Naive thymus-derived CD4-positive, alpha-beta T cell (primary cell): ENCODE measurements around the gene B9D1. TPM values are rescaled to one million over a fixed set of nuclear protein-coding genes. Genes with fewer than 3 reads are reported as not detected.

ENCODE experiments used
- ATAC-seq: fragments of 150-1000 bp; cut with Tn5 transposase; 2 replicates; pipeline ENCODE4 v1.10.0; 2021; ENCODE audit warnings: mild to moderate bottlenecking, moderate library complexity
- CTCF ChIA-PET: fragments of 350-600 bp; sonication (Branson Sonifier 250); formaldehyde crosslinking; loops from one replicate; lab custom pipeline; 2021; ENCODE audit warnings: antibody characterized with exemption; lab: Charles Lee
- POLR2A ChIA-PET: fragments of 350-600 bp; sonication (Branson Sonifier 250); formaldehyde crosslinking; loops from one replicate; lab custom pipeline; 2021; ENCODE audit warnings: antibody characterized with exemption, inconsistent platforms; lab: Charles Lee
- DNase-seq, 9 donors: peaks; one replicate each; pipeline versions ENCODE4 v3.0.0 to v3.0.0-alpha.2; 2020 to 2022; ENCODE audit warnings: mixed read lengths in 1 of 9
- H3K27ac ChIP-seq: one replicate; pipeline ENCODE4 v1.7.0; 2013; ENCODE audit warnings: mild to moderate bottlenecking, low read depth, low read length, moderate library complexity
- H3K27me3 ChIP-seq, 2 donors: one replicate each; pipeline ENCODE4 v1.7.0; 2013; ENCODE audit warnings: low read length in 2 of 2, mild to moderate bottlenecking in 2 of 2, moderate library complexity in 2 of 2; ENCODE audit not compliant: control insufficient read depth in 2 of 2, insufficient read depth in 2 of 2
- H3K36me3 ChIP-seq, 3 experiments: 1 replicate in 2 of 3; 2 replicates in 1 of 3; pipeline ENCODE4 v1.7.0; 2013; ENCODE audit warnings: low read length in 3 of 3, mild to moderate bottlenecking in 3 of 3, moderate library complexity in 1 of 3; ENCODE audit not compliant: insufficient read depth in 3 of 3, control insufficient read depth in 2 of 3
- H3K4me1 ChIP-seq, 2 donors: one replicate each; pipeline ENCODE4 v1.7.0; 2013; ENCODE audit warnings: low read length in 2 of 2, mild to moderate bottlenecking in 2 of 2, moderate library complexity in 1 of 2; ENCODE audit not compliant: control insufficient read depth in 2 of 2, insufficient read depth in 2 of 2
- H3K4me3 ChIP-seq: 2 replicates; pipeline ENCODE4 v1.7.0; 2013; ENCODE audit warnings: mild to moderate bottlenecking, low read length
- H3K9me3 ChIP-seq, 3 experiments: 1 replicate in 2 of 3; 2 replicates in 1 of 3; pipeline ENCODE4 v1.7.0; 2013; ENCODE audit warnings: low read length in 3 of 3; ENCODE audit not compliant: control insufficient read depth in 2 of 3
- H3K27ac Mint-ChIP-seq, 9 donors: one replicate each; pipeline ENCODE4 v1.8.0; 2020 to 2022; ENCODE audit warnings: mixed read lengths in 9 of 9, mild to moderate bottlenecking in 8 of 9, moderate library complexity in 5 of 9, inconsistent platforms in 2 of 9
- H3K27me3 Mint-ChIP-seq, 5 donors: one replicate each; pipeline ENCODE4 v1.8.0; 2021 to 2022; ENCODE audit warnings: mixed read lengths in 5 of 5, mild to moderate bottlenecking in 1 of 5
- H3K36me3 Mint-ChIP-seq, 5 donors: one replicate each; pipeline ENCODE4 v1.8.0; 2020 to 2022; ENCODE audit warnings: mixed read lengths in 5 of 5, mild to moderate bottlenecking in 3 of 5, inconsistent platforms in 1 of 5
- H3K4me1 Mint-ChIP-seq, 7 donors: one replicate each; pipeline ENCODE4 v1.8.0; 2020 to 2022; ENCODE audit warnings: mixed read lengths in 7 of 7, mild to moderate bottlenecking in 3 of 7, inconsistent platforms in 1 of 7
- H3K4me3 Mint-ChIP-seq, 10 donors: one replicate each; pipeline ENCODE4 v1.8.0; 2020 to 2022; ENCODE audit warnings: mild to moderate bottlenecking in 10 of 10, mixed read lengths in 10 of 10, moderate library complexity in 6 of 10, inconsistent platforms in 2 of 10
- H3K9me3 Mint-ChIP-seq, 11 donors: one replicate each; pipeline ENCODE4 v1.8.0; 2020 to 2022; ENCODE audit warnings: mixed read lengths in 11 of 11, mild to moderate bottlenecking in 4 of 11, inconsistent platforms in 1 of 11, moderate library complexity in 1 of 11
- intact Hi-C, 2 donors: fragments of 100-400 bp; cut with micrococcal nuclease; formaldehyde crosslinking; loops; one replicate each; pipeline ENCODE4 v1.15.1; 2023
- polyA plus RNA-seq, 2 donors: library from polyadenylated mRNA; unstranded; fragments of 300-500 nt; fragmentation: Illumina TruSeq; gene quantifications; one replicate each; pipeline ENCODE4 v1.2.3, GENCODE V29; 2021
- total RNA-seq, 6 experiments: library from RNA in 5 of 6; stranded (reverse) in 5 of 6; gene quantifications; 1 replicate in 5 of 6; 2 replicates in 1 of 6; pipeline ENCODE4 v1.2.3 and lab custom pipeline; 2021 to 2026

The B9D1 gene
- total and polyA plus RNA-seq, 7 experiments from 2014 or later, result 0.58 to 5.0 (median 2.1) TPM; not detected in 1

DNA sequence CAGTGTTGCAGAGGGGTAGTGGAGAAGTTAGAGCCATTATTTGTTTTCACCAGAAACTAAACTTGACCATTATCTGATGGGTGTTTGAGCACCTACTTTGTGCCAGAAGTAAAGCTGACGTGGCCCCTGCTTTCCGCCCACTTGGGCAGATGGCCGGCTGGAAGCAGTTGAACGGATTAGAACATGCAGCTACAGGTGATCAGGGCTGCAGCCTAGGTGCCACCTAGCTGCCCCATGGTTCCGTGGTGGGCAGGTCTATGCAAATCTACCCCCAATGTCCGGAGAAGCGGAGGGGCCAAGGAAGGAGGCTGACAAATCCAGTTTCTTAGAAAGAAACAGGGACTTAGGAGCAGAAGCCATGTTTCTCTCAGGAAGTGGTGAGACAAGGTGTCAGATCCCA is 62.7 kb downstream of the B9D1 start:
- Histone ChIP-seq H3K4me3 (no peak overlapping the region), H3K27me3 (no peaks in the 10 kb centered on the region), H3K27ac (no peak overlapping the region), H3K4me1 (no peaks in the 10 kb centered on the region), H3K36me3 (no peaks in the 10 kb centered on the region), H3K9me3 (no peaks in the 10 kb centered on the region)
- Mint-ChIP-seq H3K9me3 (no peaks in the 10 kb centered on the region), H3K27me3 (peaks cover under 1 to 21% (median 7%) of the 10 kb centered on the region in 5 donors), H3K4me1 (peaks cover 0 to 15% (median 0%) of the 10 kb centered on the region in 7 donors), H3K4me3 (no peak overlapping the region), H3K27ac (no peak overlapping the region), H3K36me3 (peaks cover 0 to 4% (median 0%) of the 10 kb centered on the region in 5 donors)
- ChIA-PET POLR2A (interaction anchor here (0.5 kb wide), 1 partner anchor 55 kb away, joined by 3 read pairs; no protein-coding TSS in a partner anchor), CTCF (no interaction called here)
- no peak for ATAC-seq
- DNase-seq, result no peak
- intact Hi-C loops, result no loop called here

DNA sequence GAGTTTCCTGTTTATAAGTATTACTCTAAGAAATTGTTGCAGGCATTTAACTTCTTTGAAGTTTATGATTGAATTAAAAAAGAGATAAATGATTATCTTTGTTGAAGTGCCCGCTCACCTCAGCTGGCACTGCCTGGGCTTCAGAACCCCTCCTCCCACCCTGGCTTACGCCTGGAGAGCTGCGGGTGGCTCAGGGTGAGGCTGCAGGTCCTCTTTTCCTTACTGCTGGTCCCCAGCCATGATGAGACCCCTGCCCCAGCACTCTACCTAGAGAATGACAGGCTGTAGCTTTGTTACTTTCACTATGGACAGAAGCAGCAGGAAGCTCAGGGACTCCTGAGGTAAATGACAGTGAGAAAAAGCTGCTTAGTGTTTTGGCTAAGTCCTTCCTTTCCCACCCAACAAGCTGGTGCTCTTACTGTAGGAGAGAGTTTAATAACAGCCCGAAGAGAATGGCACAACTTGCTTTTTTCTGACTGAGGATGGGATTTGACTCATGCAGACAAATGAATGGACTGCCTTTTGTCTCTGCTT is 63.2 kb downstream of the B9D1 start:
- Mint-ChIP-seq H3K36me3 (peaks cover 0 to 4% (median 0%) of the 10 kb centered on the region in 5 donors), H3K27ac (no peak overlapping the region), H3K27me3 (peaks cover 0 to 21% (median 7%) of the 10 kb centered on the region in 5 donors), H3K4me3 (no peak overlapping the region), H3K9me3 (no peaks in the 10 kb centered on the region), H3K4me1 (peaks cover 0 to 14% (median 0%) of the 10 kb centered on the region in 7 donors)
- no peaks in the 10 kb centered on the region for H3K27me3 ChIP-seq
- no peaks in the 10 kb centered on the region for H3K36me3 ChIP-seq
- no peak overlapping the region for H3K4me3 ChIP-seq
- intact Hi-C loops, result no loop called here
- ChIA-PET POLR2A (interaction anchor here (0.5 kb wide), 1 partner anchor 56 kb away, joined by 3 read pairs; no protein-coding TSS in a partner anchor), CTCF (no interaction called here)
- no peaks in the 10 kb centered on the region for H3K9me3 ChIP-seq
- DNase-seq (no peak), ATAC-seq (no peak)
- no peaks in the 10 kb centered on the region for H3K4me1 ChIP-seq
- no peak overlapping the region for H3K27ac ChIP-seq

DNA sequence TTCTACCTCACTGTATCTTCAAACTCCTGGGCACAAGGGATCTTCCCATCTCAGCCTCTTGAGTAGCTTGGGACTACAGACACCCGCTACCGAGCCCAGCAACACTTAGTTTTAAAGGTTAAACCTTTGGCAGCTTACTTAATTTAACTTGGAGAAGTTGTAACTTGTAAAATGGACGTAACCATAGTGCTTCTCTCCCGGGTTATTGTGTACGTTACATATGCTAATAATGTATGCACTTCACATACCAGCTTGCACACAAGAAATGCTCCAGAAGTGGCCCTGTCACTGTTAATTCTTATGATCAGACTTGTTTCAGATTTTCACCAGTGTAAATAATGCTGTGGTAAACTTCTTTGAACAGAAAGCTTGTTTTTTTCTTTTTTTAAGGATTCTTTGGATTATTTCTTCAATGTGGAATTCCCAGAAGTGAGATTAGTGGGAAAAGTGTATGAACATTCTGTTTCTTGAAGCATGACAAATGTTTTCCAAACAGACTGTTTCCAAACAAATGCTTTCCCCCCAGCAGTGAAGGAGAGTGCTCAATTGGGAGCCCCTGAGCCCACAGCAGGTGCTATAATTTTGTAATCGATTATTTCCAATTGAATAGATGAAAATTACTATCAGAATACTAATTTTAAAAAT is 63.8 kb downstream of the B9D1 start:
- ATAC-seq, result no peak

DNA sequence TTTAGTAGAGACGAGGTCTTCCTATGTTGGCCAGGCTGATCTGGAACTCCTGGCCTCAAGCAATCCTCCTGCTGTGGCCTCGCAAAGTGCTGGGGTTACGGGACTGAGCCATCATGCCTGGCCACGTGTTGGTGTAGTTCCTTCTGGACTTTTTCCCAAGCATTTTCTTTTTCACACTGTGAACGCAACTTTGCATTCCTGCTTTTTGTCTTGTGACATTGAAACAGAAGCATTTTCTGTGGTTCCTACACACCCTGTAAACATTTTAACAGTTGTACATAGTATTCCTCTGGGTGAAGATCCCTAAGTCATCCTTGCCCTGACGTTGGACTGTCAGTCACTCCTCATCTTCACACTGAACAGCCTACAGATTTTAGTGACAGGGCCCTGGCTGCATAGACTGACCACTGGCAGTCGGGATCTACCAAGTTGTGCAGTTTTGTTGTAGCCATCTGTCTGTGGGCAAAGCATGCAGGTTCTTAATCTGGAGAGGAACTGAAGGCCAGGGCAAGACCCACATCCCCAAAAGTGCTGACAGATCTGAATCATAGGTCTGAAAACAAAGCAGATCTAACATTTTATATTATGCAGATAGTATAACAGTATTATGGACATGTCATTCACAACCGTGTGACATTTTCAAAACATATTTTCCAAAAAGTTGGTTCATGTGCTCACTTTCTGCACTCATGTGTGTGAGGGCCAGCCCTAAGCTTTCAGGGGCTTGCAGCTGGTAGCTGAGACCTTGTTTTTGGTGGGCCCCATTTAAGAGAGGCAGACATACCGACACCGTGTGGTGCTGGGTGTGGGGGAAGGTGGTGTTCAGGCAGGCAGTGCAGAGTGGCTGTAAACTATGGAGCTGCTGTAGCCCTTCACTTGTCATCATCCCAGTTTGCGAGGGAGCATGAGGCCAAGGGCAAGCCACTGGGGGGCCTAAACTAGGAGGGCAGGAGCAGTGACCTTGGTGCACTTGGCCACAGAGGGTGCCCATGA is 65.4 kb downstream of the B9D1 start:
- Histone ChIP-seq H3K36me3 (no peaks in the 10 kb centered on the region), H3K4me3 (no peak overlapping the region), H3K9me3 (no peaks in the 10 kb centered on the region), H3K27me3 (no peaks in the 10 kb centered on the region), H3K27ac (no peak overlapping the region), H3K4me1 (no peaks in the 10 kb centered on the region)
- H3K4me1 Mint-ChIP-seq, result peaks cover 0 to 1% (median 0%) of the 10 kb centered on the region in 7 donors
- no peak for DNase-seq
- no peak overlapping the region for H3K27ac Mint-ChIP-seq
- H3K36me3 Mint-ChIP-seq, result peaks cover 0 to 4% (median 0%) of the 10 kb centered on the region in 5 donors
- CTCF ChIA-PET, result no interaction called here
- peaks cover 0 to 14% (median 8%) of the 10 kb centered on the region in 5 donors for H3K27me3 Mint-ChIP-seq
- intact Hi-C loops, result no loop called here
- H3K4me3 Mint-ChIP-seq, result no peak overlapping the region
- no peak for ATAC-seq
- no peaks in the 10 kb centered on the region for H3K9me3 Mint-ChIP-seq
- POLR2A ChIA-PET, result no interaction called here

More for the DNA sequence above, 63.8 kb downstream of the B9D1 start:
- no peaks in the 10 kb centered on the region for H3K36me3 ChIP-seq
- H3K27ac ChIP-seq, result no peak overlapping the region
- H3K4me1 ChIP-seq, result no peaks in the 10 kb centered on the region
- CTCF ChIA-PET, result interaction anchor here (0.7 kb wide), 1 partner anchor 12 kb away, joined by 3 read pairs; no protein-coding TSS in a partner anchor
- H3K4me1 Mint-ChIP-seq, result peaks cover 0 to 9% (median 0%) of the 10 kb centered on the region in 7 donors
- no peaks in the 10 kb centered on the region for H3K27me3 ChIP-seq
- H3K36me3 Mint-ChIP-seq, result peaks cover 0 to 4% (median 0%) of the 10 kb centered on the region in 5 donors
- no peak for DNase-seq
- no peaks in the 10 kb centered on the region for H3K9me3 ChIP-seq
- intact Hi-C loops, result no loop called here
- H3K27ac Mint-ChIP-seq, result peak overlapping the region in 1 of 9 donors; percentile 38
- POLR2A ChIA-PET, result interaction anchor here (0.5 kb wide), 1 partner anchor 1916 kb away, joined by 3 read pairs; no protein-coding TSS in a partner anchor
- H3K9me3 Mint-ChIP-seq, result no peaks in the 10 kb centered on the region
- no peak overlapping the region for H3K4me3 ChIP-seq
- H3K4me3 Mint-ChIP-seq, result no peak overlapping the region
- H3K27me3 Mint-ChIP-seq, result peaks cover 0 to 18% (median 7%) of the 10 kb centered on the region in 5 donors

DNA sequence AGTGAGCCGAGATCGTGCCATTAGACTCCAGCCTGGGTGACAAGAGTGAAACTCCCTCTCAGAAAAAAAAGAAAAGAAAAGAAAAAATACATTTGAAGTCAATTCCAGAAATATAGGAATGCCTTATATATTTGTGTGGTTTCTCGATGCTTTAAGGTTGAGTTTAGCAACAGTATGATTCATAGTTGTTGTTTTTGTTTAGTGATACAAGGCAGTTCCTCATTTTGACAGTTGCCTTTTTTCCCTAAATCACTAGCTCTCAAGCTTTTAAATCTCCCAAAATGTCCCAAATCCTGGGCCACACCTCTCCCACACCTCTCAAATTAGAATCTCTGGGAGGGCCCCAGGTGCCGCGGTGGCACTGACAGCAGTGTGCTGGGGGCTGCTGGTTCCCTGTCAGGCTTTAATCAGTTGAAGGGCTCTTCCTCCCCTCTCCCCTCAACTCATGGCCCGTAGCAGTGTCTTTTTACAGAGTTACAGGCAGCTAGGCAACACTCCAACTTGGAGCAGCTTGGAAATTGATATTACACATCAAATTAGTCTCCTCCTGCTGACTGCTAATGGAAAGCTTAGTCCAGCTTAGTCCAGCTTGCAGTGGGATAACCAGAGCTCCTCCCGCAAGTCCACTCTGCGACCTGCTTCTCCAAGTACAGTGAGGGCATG is 66.9 kb downstream of the B9D1 start:
- H3K36me3 Mint-ChIP-seq, result peaks cover 0 to 5% (median 0%) of the 10 kb centered on the region in 5 donors
- intact Hi-C loops, result no loop called here
- no peaks in the 10 kb centered on the region for H3K36me3 ChIP-seq
- H3K27me3 ChIP-seq, result no peaks in the 10 kb centered on the region
- H3K27ac Mint-ChIP-seq, result peak overlapping the region in 1 of 9 donors; percentile 59
- no peak overlapping the region for H3K4me3 Mint-ChIP-seq
- H3K9me3 ChIP-seq, result no peaks in the 10 kb centered on the region
- no peak overlapping the region for H3K4me3 ChIP-seq
- ChIA-PET CTCF (interaction anchor here (0.5 kb wide), 1 partner anchor 46 kb away, joined by 4 read pairs; no protein-coding TSS in a partner anchor), POLR2A (no interaction called here)
- H3K27me3 Mint-ChIP-seq, result peaks cover 4 to 14% (median 13%) of the 10 kb centered on the region in 5 donors
- ATAC-seq, result no peak
- H3K27ac ChIP-seq, result no peak overlapping the region
- DNase-seq, result no peak
- no peaks in the 10 kb centered on the region for H3K4me1 ChIP-seq
- H3K9me3 Mint-ChIP-seq, result no peaks in the 10 kb centered on the region
- H3K4me1 Mint-ChIP-seq, result peaks cover 0 to 3% (median 0%) of the 10 kb centered on the region in 7 donors

DNA sequence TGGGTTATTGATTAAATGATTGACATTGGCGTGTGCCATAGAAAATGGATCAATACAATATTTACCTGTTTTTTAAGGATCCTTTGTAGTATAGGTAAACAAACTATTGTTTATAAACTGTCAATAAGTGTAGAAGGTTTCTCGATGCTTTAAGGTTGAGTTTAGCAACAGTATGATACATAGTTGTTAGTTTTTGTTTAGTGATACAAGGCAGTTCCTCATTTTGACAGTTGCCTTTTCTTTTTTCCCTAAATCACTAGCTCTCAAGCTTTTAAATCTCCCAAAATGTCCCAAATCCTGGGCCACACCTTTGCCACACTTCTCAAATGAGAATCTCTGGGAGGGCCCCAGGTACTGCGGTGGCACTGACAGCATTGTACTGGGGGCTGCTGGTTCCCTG is 68.1 kb downstream of the B9D1 start:
- no peak overlapping the region for H3K4me3 ChIP-seq
- POLR2A ChIA-PET, result no interaction called here
- Mint-ChIP-seq H3K36me3 (peaks cover 0 to 5% (median 0%) of the 10 kb centered on the region in 5 donors), H3K4me1 (peaks cover 0 to 6% (median 0%) of the 10 kb centered on the region in 7 donors), H3K9me3 (no peaks in the 10 kb centered on the region), H3K27ac (no peak overlapping the region), H3K4me3 (no peak overlapping the region), H3K27me3 (peaks cover 4 to 16% (median 12%) of the 10 kb centered on the region in 5 donors)
- H3K9me3 ChIP-seq, result no peaks in the 10 kb centered on the region
- no peaks in the 10 kb centered on the region for H3K27me3 ChIP-seq
- no peaks in the 10 kb centered on the region for H3K36me3 ChIP-seq
- DNase-seq (no peak), ATAC-seq (no peak)
- intact Hi-C loops, result no loop called here
- H3K27ac ChIP-seq, result no peak overlapping the region
- H3K4me1 ChIP-seq, result no peaks in the 10 kb centered on the region
- CTCF ChIA-PET, result no interaction called here
